ENCODE results near the gene AADACL2. TPM values are rescaled to one million over a fixed set of nuclear protein-coding genes. Genes with fewer than 3 reads are reported as not detected.
"Not testable (repeated sequence)": the region's sequence is repeated elsewhere in the genome, so short reads cannot be mapped to it uniquely, and the experiment has no call there.

AADACL2 gene
- total RNA-seq, 3 donors from 2014 or later: 0.16 to 0.73 TPM; not detected in 1

DNA sequence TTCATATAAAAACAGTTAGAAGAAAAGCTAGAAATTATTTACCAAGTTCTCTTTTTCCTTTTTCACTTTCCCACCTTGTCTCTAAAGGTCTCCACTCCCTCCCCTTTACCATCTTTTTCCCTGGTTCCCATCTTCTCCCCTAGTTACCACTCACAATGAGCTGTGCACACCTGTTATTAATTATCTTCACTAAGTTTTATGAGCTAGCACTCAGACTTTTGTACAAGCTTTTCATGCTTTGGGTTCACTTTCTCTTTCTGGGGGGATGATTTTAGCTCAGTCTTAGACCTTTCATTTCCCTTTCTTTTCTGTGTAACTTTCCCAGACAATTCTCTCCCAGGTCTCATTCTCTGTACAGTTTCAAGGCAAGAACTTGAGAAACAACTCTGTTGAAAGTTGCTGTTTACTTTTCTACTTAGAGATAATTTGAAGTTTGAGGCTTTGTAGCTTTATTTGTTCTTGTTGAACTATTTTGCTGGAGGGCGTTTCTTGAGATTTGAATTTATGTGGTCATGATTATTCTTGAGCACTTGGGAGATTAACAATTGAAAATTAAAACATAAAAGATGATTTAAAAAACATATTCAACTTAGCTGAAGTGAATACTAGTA, 56.2 kb downstream of the AADACL2 start:
- TF ChIP-seq POLR2AphosphoS5 (IDR thresholded peaks at IDR 0.05): no peak
- no peak for TF ChIP-seq POLR2A (IDR thresholded peaks at IDR 0.05)
- TF ChIP-seq, protein P1, sequence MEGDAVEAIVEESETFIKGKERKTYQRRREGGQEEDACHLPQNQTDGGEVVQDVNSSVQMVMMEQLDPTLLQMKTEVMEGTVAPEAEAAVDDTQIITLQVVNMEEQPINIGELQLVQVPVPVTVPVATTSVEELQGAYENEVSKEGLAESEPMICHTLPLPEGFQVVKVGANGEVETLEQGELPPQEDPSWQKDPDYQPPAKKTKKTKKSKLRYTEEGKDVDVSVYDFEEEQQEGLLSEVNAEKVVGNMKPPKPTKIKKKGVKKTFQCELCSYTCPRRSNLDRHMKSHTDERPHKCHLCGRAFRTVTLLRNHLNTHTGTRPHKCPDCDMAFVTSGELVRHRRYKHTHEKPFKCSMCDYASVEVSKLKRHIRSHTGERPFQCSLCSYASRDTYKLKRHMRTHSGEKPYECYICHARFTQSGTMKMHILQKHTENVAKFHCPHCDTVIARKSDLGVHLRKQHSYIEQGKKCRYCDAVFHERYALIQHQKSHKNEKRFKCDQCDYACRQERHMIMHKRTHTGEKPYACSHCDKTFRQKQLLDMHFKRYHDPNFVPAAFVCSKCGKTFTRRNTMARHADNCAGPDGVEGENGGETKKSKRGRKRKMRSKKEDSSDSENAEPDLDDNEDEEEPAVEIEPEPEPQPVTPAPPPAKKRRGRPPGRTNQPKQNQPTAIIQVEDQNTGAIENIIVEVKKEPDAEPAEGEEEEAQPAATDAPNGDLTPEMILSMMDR (IDR thresholded peaks at IDR 0.05): no peak
- no peaks in the 10 kb centered on the region for H3K4me1 ChIP-seq
- H3K27me3 ChIP-seq: no peaks in the 10 kb centered on the region
- no peak overlapping the region for H3K27ac ChIP-seq
- no peak for DNase-seq (ENCODE audit: low spot score in 2 of 2)
- H3K4me3 ChIP-seq: no peak overlapping the region
- no peaks in the 10 kb centered on the region for H3K9me3 ChIP-seq
- intact Hi-C loops (cut with DNase I; ENCODE audit: low total_unique reads): no loop called here
- H3K36me3 ChIP-seq: no peaks in the 10 kb centered on the region

DNA sequence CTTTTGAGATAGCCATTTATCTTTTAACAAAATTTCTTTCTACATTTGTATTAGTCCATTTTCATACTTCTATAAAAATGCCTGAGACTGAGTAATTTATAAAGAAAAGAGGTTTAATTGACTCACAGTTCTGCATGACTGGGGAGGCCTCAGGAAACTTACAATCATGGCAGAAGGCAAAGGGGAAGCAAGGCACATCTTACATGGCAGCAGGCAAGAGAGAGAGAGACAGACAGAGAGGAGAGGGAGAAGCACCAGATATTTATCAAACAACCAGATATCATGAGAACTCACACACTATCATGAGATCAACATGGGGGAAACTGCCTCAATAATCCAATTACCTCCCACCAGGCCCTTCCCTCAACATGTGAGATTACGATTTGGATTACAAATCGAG, 57.0 kb downstream of the AADACL2 start:
- H3K9me3 ChIP-seq; H3K4me1 ChIP-seq; H3K36me3 ChIP-seq; DNase-seq (ENCODE audit: low spot score in 2 of 2); H3K27ac ChIP-seq; H3K4me3 ChIP-seq; intact Hi-C loops (cut with DNase I; ENCODE audit: low total_unique reads); H3K27me3 ChIP-seq: not testable (repeated sequence)

DNA sequence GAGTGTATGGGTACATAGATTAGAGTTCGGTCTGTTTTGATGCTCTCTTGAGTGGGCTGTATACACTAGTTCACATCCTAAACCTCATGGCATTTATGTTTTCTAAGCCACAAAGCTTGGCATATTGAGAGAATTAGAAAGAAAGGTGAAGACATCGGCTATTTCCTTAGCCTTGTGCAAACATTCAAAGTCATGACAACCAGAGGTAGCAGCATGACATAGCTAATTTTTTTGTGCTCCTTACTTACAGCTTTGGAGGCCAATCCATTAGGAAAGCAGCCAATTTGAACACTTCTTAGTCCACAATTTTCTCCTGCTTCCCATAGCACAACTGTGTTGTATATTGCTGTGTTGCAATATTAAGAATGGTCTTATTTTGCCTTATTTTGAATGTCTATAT, 58.7 kb downstream of the AADACL2 start:
- Histone ChIP-seq H3K4me3 (no peak overlapping the region), H3K4me1 (no peaks in the 10 kb centered on the region), H3K27me3 (no peaks in the 10 kb centered on the region), H3K9me3 (no peaks in the 10 kb centered on the region), H3K36me3 (no peaks in the 10 kb centered on the region), H3K27ac (no peak overlapping the region)
- no peak for TF ChIP-seq POLR2AphosphoS5 (IDR thresholded peaks at IDR 0.05)
- TF ChIP-seq, protein P1 (IDR thresholded peaks at IDR 0.05): no peak
- no peak for TF ChIP-seq POLR2A (IDR thresholded peaks at IDR 0.05)
- no peak for DNase-seq (ENCODE audit: low spot score in 2 of 2)
- intact Hi-C loops (cut with DNase I; ENCODE audit: low total_unique reads): no loop called here

DNA sequence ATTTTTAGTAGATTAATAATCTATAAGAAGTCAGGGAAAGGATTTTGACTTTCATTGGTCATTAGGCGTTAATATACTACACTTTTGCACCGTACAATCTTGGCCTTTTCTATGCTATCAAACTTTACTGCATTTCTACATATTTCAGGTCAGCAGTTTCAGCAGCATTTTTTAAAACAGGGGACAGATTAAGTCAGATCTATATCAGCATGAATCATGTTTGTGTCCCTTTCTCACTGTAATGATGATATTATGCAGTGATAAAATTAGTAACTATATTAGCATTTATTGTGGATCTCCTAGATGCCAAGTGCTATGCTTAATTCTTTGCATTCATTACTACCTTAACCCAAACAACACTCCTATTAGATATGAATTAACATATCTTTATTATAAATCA, 59.9 kb downstream of the AADACL2 start:
- intact Hi-C loops (cut with DNase I; ENCODE audit: low total_unique reads): no loop called here
- H3K27ac ChIP-seq: no peak overlapping the region
- no peak for DNase-seq (ENCODE audit: low spot score in 2 of 2)
- H3K9me3 ChIP-seq: no peaks in the 10 kb centered on the region
- H3K36me3 ChIP-seq: no peaks in the 10 kb centered on the region
- TF ChIP-seq POLR2A (IDR thresholded peaks at IDR 0.05): no peak
- TF ChIP-seq POLR2AphosphoS5 (IDR thresholded peaks at IDR 0.05): no peak
- TF ChIP-seq, protein P1 (IDR thresholded peaks at IDR 0.05): no peak
- no peaks in the 10 kb centered on the region for H3K27me3 ChIP-seq
- H3K4me3 ChIP-seq: no peak overlapping the region
- H3K4me1 ChIP-seq: no peaks in the 10 kb centered on the region

DNA sequence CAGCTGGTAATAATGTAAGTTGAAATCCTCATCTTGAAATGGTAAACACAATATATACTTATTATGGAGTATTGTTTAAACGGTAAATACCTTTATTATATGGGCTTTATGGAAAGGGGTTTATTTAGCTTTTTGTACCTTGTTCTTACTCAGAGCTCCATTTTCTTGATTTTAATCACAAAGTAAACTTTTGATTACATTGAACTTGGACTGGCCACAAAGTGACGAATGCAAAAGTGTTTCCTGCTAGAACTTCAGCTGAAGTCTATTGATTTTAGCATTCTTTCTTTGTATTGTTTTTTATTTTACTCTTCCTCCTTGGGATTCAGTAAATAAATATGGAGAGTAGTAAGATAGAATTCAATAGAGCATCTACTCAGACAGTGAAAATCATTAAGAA, 60.4 kb downstream of the AADACL2 start:
- no peaks in the 10 kb centered on the region for H3K27me3 ChIP-seq
- H3K36me3 ChIP-seq: no peaks in the 10 kb centered on the region
- no peak overlapping the region for H3K27ac ChIP-seq
- H3K4me3 ChIP-seq: no peak overlapping the region
- no peaks in the 10 kb centered on the region for H3K9me3 ChIP-seq
- intact Hi-C loops (cut with DNase I; ENCODE audit: low total_unique reads): no loop called here
- TF ChIP-seq POLR2AphosphoS5 (IDR thresholded peaks at IDR 0.05) (no peak), POLR2A (IDR thresholded peaks at IDR 0.05) (no peak)
- TF ChIP-seq, protein P1 (IDR thresholded peaks at IDR 0.05): no peak
- DNase-seq (ENCODE audit: low spot score in 2 of 2): no peak
- no peaks in the 10 kb centered on the region for H3K4me1 ChIP-seq

DNA sequence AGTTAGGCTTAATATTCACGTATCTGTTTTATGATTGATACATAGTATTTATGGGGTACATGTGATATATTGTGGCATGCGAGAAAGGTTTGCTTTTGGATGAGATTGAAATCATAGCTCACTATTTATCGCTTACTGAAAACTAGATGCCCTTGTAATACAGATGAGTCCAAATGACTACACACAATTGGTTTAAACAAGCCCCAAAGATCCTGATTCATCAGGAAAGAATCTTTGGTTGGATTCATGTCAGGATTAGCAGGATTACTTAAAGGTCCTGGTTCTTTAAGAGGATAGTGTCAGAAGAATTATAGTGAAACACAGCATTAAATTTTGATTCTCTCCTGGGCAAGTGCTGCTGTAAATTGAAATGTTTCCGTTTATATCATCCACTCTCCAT, 61.5 kb downstream of the AADACL2 start:
- H3K27ac ChIP-seq: no peak overlapping the region
- no peaks in the 10 kb centered on the region for H3K9me3 ChIP-seq
- DNase-seq (ENCODE audit: low spot score in 2 of 2): no peak
- intact Hi-C loops (cut with DNase I; ENCODE audit: low total_unique reads): no loop called here
- no peak overlapping the region for H3K4me3 ChIP-seq
- TF ChIP-seq POLR2A (IDR thresholded peaks at IDR 0.05) (no peak), POLR2AphosphoS5 (IDR thresholded peaks at IDR 0.05) (no peak)
- TF ChIP-seq, protein P1 (IDR thresholded peaks at IDR 0.05): no peak
- no peaks in the 10 kb centered on the region for H3K36me3 ChIP-seq
- H3K4me1 ChIP-seq: no peaks in the 10 kb centered on the region
- H3K27me3 ChIP-seq: no peaks in the 10 kb centered on the region
